Central memory CD4-positive, alpha-beta T cell (primary cell): ENCODE measurements around the gene SPECC1L.

Experiments
- DNase-seq: peaks from one replicate; pipeline ENCODE4 v3.0.0; 2022

The SPECC1L gene

GRCh38 chr22:24433001-24433827 lies 162.6 kb downstream of the SPECC1L start:
- no peak for DNase-seq

- DNase-seq: no peak
Measured at GRCh38 chr22:24433828-24434470, 163.3 kb downstream of the SPECC1L start.

GRCh38 chr22:24434471-24435322 lies 164.1 kb downstream of the SPECC1L start:
- DNase-seq: peak; percentile 82

- no peak for DNase-seq
Measured at GRCh38 chr22:24435323-24435645, 164.7 kb downstream of the SPECC1L start.

GRCh38 chr22:24435861-24436371 lies 165.3 kb downstream of the SPECC1L start:
- DNase-seq: no peak

- DNase-seq: no peak
Measured at GRCh38 chr22:24436553-24436952, 165.9 kb downstream of the SPECC1L start.

- DNase-seq: no peak
Measured at GRCh38 chr22:24437091-24437490, 166.5 kb downstream of the SPECC1L start.

- no peak for DNase-seq
Measured at GRCh38 chr22:24437741-24438328, 167.2 kb downstream of the SPECC1L start.

- no peak for DNase-seq
Measured at GRCh38 chr22:24440270-24440717, 169.7 kb downstream of the SPECC1L start.

GRCh38 chr22:24440718-24441405 lies 170.2 kb downstream of the SPECC1L start:
- DNase-seq: no peak

- no peak for DNase-seq
Measured at GRCh38 chr22:24441406-24442351, 171.0 kb downstream of the SPECC1L start.

GRCh38 chr22:24442352-24442744 lies 171.7 kb downstream of the SPECC1L start:
- DNase-seq: no peak

GRCh38 chr22:24443668-24444067 lies 173.0 kb downstream of the SPECC1L start:
- no peak for DNase-seq

GRCh38 chr22:24444251-24444650 lies 173.6 kb downstream of the SPECC1L start:
- DNase-seq: no peak

- no peak for DNase-seq
Measured at GRCh38 chr22:24444729-24445466, 174.3 kb downstream of the SPECC1L start.

GRCh38 chr22:24445481-24446259 lies 175.0 kb downstream of the SPECC1L start:
- no peak for DNase-seq

GRCh38 chr22:24446260-24446611 lies 175.6 kb downstream of the SPECC1L start:
- DNase-seq: no peak

- DNase-seq: no peak
Measured at GRCh38 chr22:24450610-24451009, 180.0 kb downstream of the SPECC1L start.

GRCh38 chr22:24451162-24451561 lies 180.5 kb downstream of the SPECC1L start:
- no peak for DNase-seq
